Medulla oblongata (tissue), 1 donor: ENCODE measurements around the gene PBX4.

Experiments used
- DNase-seq: peaks from one replicate; pipeline ENCODE4 v3.0.0-alpha.2; 2015; ENCODE audit errors: extremely low spot score

PBX4 gene

DNA sequence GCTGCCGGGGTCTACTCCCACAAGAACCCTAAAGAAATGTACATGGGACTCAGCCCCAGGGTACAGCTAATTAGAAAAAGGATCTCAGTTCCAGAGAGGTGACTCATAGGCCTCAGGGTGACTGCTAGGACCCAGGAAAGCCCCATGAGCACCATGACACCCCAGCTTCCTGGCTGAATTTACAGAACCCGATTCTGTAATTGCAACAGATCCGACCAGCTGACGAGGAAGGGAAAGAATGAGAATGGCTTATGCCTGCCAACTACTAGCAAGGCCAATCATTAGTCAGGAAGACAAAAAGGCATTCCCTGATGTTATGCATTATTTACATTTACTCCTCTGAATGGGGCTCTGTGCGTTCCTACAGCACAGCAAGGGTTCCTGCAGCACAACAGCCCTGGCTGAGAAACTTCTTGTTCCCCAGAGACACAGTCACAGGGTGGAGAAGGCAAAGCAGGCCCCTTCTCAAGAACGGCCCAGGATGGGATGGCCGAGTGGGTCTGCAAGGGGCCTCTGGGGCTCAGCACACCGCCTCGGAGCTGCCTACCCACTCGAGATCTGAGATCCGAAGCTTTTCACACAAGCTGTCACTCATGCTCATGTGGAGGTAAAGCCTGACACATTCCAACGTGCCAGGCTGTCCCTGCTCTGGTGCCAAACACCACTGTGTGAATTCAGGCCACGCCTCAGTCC lies 27.2 kb downstream of the PBX4 start:
- DNase-seq, result peak; percentile 6

DNA sequence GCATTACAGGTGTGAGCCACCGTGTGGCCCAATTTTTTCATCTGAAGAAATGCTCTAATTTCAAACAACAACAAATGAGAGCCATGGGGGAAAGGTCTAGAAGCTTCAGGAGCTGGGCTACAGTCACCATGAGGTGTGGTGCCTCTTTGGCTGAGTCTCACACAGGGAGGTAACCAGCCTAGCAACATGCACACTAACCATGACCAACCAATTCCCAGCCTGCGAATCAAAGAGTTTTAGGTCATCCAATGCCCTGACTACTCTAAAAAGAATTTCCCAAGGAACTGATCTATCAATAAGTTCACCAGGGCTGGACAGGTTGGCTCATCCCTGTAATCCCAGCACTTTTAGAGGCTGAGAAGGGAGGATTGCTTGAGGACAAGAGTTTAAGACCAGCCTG lies 29.9 kb downstream of the PBX4 start:
- DNase-seq, result no peak

GRCh38 chr19:19587771-19588170 lies 30.7 kb downstream of the PBX4 start:
- DNase-seq, result no peak

DNA sequence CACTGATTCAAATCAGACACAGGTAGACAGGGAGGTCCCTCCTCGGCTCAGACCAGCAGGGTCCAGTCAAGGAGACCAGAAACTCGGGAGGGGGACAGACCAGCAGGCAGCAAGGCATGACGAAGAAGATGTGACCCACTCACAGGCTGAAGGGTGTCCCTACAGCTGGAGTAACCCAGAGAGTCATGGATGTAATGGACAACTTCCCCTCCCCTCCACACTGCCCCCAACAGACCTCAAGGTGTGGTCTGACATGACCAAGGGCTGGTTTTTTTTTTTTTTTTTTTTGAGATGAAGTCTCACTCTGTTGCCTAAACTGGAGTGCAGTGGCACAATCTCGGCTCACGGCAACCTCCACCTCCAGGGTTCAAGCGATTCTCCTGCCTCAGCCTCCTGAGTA lies 34.1 kb downstream of the PBX4 start:
- no peak for DNase-seq

GRCh38 chr19:19582471-19582870 lies 36.0 kb downstream of the PBX4 start:
- DNase-seq, result no peak

DNA sequence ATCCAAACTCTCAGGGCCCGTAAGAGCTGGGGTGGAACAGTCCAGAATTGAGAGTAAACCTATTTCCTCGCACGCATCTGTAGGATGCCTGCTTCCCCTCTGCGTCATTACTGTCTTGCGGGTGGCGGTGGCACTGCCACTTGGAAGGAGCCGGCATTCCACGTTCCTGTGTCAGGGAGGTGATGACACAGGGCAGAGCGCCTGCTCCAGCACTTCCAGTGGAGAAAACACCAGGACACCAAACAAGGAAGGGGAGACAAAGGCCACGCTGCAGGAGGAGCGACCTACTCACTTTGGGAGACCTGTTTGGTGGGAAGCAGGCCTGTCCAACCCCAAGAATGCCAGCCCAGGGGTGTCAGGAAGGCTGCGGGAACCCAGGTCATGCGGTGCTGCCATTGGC lies 37.1 kb downstream of the PBX4 start:
- DNase-seq, result no peak

DNA sequence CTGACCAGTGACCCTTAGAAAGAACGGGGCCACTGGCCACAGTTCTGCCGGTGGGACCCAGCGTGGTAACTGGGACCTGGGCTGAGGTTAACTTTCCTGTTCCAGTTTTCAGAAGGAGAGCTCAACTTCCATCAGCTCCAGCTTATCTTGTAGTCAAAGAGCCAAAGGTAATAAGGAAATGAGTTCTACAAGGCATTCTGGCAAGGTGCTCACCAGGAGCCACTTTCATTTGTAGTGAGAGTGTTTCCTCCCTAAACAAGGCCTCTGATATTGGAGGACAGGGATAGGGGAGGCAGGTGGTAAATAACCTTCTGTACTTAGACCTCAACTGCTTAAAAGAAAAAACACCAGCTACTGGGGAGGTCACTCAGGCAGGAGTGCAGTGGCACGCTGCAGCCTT lies 38.1 kb downstream of the PBX4 start:
- no peak for DNase-seq

- no peak for DNase-seq
Observed at GRCh38 chr19:19579533-19580361, 38.7 kb downstream of the PBX4 start.

DNA sequence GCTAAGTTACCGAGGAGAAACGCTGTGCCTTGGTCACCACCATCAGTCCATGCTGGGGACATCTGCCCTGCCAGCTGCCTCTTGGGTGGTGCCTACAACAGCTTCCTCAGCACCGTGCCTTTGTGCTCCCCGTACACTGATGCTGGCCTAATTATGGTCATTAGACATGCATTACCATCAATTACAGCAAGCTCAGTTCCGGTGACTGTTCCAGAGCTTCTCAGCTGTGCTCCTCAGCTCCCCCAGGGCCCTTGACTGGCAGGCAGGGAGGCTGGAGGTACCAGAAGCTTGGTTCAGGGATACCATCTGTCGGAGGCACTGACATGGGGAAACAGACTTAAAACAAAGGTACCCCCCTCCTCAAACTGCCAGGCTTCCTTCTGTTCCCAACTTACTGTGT lies 40.2 kb downstream of the PBX4 start:
- DNase-seq, result no peak

DNA sequence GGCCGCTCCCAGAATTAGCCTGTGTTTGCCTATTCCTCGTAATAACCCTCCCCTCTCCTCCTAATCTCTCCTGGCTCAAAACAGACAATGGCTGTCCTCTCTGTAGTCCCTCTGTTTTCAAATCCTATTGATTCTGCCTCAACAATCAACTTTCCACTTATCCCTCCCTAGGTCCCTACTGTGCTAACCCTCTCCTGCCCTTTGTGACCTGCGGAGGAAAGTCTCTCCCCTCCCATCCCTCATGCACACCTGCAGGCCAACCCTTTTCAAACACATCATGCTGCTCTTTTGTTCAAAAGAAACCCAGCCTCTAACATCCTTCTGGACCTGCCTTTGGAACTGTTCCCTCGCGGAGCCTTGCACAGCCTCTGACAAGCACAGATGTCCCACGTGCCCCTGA lies 43.1 kb downstream of the PBX4 start:
- DNase-seq, result no peak

DNA sequence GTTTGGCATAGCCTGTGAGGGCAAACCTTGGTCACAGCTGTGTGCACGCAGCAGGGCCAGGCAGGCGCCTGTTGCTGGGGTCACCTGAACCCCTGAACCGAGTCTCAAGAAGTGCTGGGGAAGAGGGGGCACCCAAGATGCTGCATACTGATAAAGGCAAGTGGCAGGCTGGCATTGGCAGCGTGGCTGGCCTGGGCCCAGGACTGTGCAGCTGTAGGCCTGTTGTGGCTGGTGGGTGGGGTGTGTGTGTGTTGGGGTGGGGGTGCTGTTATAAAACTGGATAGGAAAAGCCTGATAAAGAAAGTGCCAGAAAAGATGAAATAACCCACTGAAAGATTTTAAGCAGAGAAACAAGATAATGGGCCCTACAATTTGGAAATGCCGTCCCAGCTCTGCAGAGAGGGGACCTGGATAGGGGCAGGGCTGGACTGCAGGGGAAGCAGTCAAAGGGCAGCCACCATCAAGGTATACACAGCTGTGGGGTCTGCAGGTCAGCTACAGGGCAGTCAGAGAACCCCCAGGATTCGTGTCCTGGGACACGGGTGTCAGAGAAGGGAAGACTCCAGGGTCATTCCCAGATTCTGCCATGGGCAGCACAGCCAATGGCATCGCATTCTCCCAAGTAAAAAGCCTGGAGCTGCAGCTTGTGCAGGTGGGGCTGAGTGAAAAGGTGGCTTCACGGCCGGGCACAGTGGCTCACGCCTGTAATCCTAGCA lies 47.3 kb downstream of the PBX4 start:
- DNase-seq, result no peak

GRCh38 chr19:19570571-19570970 lies 47.9 kb downstream of the PBX4 start:
- DNase-seq, result no peak

DNA sequence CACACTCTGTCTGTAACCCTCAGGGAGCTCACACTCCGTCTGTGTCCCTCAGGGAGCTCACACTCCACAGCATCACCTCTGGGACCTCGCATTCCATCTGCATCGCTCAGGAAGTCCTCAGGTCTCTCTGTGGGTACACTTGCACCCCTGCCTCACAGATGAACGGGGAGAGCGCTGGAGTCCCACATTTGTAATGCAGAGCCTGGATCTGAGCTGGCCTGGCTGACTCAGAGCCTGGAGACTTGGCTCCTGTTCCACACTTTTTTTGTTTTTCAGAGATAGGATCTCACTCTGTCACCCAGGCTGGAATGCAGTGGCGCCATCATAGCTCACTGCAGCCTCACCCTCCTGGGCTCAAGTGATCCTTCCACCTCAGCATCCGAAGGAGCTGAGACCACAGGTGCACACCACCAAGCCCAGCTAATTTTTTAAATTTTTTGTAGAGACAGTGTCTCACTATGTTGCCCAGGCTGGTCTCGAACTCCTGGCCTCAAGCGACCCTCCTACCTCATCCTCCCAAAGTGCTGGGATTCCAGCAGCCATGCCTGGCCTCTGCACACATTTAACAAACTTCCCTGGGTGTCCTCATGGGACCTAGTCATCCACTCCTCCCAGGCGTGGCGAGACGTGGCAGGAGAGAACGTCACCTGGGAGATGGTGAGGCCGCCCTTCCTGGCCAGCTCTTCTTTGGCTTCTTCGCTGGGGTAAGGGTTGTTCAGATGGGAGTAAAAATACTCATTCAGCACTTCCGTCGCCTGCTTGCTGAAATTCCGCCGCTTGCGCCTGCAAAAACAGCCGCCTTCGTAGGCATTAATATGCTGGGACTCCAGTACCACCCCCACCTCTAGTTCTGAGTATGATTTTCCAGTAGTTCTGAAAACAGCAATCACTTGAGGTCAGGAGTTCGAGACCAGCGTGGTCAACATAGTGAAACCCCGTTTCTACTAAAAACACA lies 49.4 kb downstream of the PBX4 start:
- no peak for DNase-seq

GRCh38 chr19:19567391-19567790 lies 51.1 kb downstream of the PBX4 start:
- DNase-seq, result no peak

- no peak for DNase-seq
Observed at GRCh38 chr19:19566306-19566705, 52.2 kb downstream of the PBX4 start.

DNA sequence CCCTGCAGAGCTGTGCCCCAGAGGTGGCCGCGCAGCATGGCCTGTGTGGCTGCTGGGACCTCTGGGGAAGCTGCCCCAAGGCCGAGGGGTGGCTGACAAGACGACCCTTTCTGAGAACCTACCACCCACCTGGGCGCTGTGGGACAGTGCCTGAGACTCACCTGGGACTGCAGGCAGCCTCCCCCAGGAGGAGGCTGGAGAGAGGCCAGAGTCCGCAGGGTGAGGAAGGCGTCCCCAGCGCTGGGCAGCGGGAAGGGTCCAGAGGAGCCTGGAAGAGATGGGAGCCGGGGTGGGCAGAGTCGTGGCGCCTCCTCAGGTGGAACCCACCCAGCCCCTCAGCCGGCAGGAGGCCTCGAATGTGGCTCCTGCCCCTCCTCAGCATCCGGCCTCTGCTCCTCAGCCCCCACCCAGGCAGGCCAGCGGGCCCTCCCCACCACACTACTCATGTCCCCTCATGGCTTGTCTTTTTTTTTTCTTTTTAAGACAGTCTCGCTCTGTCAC lies 55.1 kb downstream of the PBX4 start:
- DNase-seq, result no peak

GRCh38 chr19:19562665-19563347 lies 55.7 kb downstream of the PBX4 start:
- no peak for DNase-seq

DNA sequence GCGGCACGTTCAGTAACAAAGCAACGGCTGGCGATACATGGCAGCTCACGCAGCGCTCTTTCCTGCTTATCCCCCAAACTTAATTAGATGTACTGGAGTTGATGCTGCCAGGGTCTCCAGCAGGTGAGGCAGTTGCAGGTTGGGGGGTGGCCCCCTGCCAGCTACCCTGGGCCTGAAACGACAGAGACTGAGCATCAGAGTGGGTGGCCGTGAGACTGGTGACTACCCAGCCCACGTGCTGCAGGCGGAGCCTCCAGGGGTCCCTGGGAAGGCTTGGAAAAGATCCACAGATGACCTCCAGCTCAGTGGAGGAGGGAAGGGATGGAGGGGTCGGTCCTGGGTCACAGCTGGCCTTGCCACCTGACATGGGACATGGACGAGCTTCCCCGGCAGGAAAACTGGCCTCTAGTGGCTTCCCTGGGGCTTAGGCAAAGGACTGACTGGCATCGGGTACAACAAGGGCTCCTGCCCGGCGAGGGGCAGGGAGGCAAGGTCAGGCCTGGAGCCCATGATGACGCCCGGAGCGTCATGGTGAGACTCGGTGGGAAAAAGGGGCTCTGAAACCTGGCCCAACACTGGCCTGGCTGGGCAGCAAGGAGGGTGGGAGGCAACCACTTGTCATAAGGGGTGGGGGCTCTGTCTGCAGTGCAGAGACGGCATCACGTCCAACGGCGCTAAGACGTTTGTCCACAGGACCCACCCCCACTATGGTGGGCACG lies 56.4 kb downstream of the PBX4 start:
- DNase-seq, result no peak

DNA sequence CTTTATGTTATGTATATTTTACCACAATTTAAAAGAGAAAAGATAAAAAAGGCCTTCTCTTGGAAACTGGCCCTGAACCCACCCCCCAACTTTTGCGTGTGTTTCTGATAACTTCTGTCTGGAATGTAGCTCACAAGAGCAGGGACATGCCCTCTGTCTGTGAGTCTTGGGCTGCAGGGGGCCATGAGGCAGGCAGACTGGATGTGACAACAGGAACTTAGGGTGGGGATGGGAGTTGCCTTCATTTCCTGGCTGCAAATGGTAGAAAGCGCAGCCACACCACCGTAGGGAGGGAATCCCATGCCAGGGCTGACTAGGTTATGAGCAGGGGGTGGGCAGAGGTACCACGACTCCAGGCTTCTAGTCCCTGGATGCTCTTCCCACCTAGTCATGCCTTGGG lies 58.6 kb downstream of the PBX4 start:
- no peak for DNase-seq

DNA sequence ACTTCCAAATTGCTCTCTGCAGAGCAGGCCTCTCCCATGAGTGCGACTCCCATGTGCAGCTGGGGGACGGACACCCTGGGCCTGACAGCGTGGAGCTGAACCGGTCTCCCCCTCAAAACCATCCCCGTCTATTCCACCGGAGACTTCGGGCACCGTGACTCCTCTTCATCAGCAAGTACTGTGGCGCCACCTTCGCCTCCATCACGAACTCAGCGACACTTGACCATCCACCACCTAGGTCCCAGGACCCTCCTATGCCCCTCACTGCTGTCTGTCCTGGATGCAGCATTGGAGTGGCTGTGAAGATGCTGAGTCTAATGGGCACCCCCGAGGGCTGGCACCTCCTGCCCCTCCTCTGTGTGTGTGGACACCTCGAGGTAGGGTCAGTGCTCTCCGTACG lies 59.9 kb downstream of the PBX4 start:
- no peak for DNase-seq
